Epidermal melanocyte (primary cell): ENCODE results near the gene MYOZ1.

Source experiments
- DNase-seq: peaks from one replicate; pipeline ENCODE4 v3.0.0; 2011; ENCODE audit warnings: low spot score; ENCODE audit not compliant: insufficient read length

The MYOZ1 gene

DNA sequence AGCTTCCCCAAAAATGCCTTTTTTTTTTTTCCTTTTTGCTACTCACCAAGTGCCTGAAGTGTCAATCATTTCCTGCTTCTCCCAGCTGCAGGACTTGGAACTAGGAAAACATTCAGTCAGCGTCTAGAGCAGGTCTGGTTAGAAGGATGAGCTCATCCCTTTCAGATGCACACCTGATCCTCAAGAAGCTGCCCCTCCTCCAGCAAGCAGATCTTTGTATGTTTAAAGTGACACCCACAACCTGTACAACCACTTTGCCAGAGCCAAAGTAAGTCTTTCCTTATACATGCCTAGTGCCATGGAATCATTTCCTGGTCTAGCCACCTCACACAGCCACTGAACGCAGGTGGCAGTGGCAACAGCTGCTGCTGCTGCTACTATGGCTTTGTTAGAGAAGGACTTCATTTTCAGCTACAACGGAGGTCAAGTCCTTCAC, 39.8 kb downstream of the MYOZ1 start:
- no peak for DNase-seq

GRCh38 chr10:73597346-73597745, 43.9 kb downstream of the MYOZ1 start:
- no peak for DNase-seq

DNA sequence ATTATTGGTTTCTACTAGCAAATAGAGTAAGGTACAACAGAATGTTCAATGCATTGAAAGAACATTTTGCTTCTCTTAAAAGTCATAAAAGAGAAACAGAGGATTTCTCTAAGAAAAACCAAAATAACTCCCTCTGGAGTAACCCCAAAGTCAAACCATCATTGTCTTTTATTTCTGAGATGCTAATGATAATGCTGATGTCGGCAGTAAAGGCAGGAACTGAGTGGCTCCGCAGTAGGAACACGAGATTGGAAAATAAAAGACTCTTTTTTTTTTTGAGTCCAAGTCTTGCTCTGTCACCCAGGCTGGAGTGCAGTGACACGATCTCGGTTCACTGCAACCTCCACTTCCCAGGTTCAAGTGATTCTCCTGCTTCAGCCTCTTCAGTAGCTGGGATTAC, 47.5 kb downstream of the MYOZ1 start:
- no peak for DNase-seq

DNA sequence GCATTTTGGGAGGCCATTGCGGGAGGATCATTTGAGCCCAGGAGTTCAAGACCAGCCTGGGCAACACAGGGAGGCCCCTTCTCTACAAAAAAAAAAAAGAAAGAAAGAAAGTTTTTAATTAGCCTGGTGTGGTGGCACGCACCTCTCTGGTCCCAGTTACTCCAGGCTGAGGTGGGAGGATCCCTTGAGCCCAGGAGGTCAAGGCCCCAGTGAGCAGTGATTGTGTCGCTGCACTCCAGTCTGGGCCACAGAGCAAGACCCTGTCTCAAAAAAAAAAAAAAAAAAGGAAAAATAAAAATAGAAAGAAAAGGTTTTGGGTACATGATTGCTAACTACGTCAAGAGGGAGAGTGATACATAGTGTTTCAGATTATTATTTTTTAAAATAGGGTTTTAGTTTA, 48.2 kb downstream of the MYOZ1 start:
- no peak for DNase-seq

DNA sequence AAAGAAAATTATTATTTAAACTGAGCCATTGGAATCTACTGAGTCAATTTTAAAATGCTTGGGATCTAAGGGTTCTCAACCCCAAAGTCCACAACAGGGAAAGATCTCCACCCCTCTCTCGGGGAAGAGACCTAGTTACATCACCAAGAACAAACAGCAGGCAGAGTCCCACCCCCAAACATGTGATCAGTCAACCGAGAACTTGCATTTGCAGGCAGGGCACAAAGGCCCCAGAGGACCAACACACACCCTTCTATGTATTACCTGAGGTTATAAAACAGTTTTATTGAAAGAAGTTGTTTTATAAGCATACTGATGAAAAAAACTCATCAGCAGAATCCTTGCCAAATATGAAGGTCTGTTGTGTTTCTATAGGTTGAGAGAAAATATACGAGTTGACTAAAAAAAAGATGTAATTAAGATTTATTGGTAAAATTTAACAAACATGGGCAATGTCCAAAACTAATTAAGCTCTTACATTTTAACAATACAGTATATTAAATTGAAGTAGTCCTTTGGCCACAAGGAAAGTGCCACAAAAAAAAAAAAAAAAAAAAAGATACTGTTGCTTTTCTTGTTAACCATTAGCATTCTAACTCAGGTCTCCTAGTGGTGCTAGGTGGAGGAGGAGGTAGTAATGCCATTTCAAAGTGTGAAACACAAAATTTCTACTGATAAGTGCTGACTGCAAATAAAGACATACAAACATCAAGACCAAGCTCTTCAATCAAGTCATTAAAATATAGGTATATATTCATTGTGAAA, 49.2 kb downstream of the MYOZ1 start:
- no peak for DNase-seq

DNA sequence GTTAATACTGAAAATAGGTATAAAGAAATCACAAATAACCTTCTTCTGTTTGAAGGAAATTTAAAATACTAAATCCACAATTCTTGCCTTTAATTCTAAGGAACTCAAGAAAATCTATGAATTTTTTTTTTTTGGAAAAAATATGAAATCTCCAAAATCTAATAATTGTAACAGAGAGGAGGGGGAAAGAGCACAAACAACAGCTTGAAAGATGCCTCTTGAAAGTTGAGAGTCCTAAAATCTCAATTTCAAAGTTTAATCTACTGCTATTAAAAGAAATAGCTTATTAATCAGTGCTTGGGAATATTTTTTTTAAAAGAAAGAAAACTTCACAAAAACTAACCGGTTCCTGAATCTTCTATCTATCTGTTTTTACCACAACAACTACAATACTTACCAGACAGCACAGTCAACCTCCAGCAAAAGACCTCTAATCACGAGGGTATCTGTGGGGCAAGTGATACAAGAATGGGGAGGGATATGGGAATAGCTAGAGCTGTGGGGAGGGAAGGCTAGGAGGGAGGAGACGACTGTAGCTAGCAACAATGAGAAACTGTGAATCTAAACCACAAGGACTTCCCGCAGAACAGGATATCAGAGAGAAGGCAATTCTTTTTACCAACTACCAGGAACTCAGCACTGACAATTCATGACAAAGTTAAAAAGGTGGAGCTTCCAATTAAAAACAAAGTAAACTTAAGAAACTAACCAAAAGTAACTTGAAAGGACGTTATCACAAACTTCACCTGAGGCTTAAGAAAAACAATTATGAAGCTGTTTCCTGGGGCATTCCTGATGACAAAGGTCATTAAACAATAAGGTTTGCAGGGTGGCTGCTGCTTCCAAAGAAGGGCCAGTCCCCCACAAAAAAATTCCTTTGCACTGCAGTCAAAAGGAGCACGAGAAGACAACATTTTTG, 50.1 kb downstream of the MYOZ1 start, which contains the start of gene USP54:
Gene USP54 (minus strand): TSS at position 462 of the 919 bp plus-strand sequence. CDS start 15,684 bp downstream, outside the sequence.
- peak; percentile 89 for DNase-seq

GRCh38 chr10:73589563-73590126, 51.6 kb downstream of the MYOZ1 start:
- DNase-seq: peak; percentile 41

DNA sequence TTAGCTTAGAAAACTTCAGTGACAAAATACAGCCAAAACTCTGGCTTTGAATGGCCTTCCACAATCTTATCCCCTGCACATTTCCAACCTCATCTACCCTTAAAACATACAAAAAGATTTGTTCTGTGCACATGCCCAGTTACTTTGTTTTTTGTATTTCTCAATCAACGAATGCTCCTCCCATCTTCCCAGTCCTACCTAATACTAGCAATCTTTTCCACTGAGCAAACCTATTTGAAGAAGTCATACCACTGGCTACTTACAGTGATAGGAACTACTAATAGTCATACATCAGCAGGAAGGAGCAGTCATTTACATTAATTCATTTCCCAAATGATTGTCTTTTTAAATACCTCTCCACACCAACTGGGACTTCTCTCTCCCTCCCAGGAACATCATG, 52.6 kb downstream of the MYOZ1 start:
- DNase-seq: no peak

DNA sequence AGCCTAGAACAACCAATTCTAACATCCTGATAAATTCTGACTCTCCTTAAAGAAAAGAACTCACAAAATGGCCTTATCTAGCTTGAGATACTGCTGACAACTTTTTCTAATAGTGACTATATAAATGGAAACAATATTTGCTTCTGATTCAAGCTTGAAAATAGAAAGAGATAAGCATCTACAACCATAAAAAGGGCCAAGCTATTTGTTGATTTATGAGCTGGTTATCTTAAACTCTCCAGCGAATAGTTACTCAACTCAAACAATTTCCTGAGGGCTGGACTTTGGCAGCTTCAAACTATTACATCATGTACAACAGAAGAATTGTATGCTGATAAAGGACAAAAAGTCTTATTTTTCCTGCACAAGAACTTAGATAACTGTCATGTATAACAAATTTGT, 54.7 kb downstream of the MYOZ1 start:
- no peak for DNase-seq

- no peak for DNase-seq
Observed at GRCh38 chr10:73585327-73585726, 55.9 kb downstream of the MYOZ1 start.

GRCh38 chr10:73584737-73585136, 56.5 kb downstream of the MYOZ1 start:
- no peak for DNase-seq

GRCh38 chr10:73581918-73582317, 59.4 kb downstream of the MYOZ1 start:
- DNase-seq: no peak
